CD4-positive, alpha-beta T cell treated with Interleukin-21 for 1 hour (primary cell): ENCODE results near the gene ANKLE1.
A peak's percentile ranks its signal among the peaks of the same experiment; 100 is the strongest.

Experiments used
- DNase-seq: peaks from one replicate; pipeline ENCODE4 v3.0.0-alpha.2; 2020

The ANKLE1 gene

DNA sequence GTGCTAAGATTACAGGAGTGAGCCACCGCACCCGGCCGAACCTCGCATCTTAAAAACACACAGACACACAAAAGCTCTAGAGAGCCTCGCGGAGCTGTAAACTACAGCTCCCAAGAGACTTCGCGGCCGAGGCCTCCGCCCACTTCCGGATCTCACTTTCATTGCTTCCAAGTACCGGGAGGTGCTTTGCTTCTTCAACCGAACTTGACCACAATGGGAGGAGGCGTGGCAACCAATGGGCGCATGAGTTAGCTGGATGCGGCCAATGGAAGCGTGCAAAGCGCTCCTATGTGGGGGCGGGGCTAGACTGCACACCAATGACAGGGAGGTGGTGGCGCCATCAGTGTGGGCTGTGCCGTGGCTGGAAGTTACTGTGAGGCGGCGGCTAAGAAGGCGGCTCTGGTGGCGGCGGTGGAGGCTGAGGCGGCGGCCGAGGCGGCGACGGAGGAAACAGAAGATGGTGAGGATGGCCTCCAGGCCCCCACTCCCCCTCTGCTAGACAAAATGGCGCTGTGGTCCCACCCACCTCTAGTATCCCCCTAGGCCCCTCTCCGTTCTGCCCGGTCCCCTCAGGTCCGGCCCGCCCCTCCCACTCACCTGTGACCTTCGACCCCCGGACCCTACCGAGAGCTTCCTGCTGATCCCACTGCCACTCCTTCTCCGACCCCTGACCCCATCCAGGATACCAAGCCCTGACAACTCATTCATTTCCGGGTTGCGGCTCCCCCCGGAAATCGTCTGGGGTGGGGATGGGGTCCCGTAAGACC is 27.7 kb downstream of the ANKLE1 start, which contains the start of gene DDA1:
Gene DDA1, plus strand, starts transcription at position 366 of the 767 bp plus-strand sequence. Its CDS starts 92 bp downstream, at position 458.
- peak; percentile 100 for DNase-seq

- DNase-seq = no peak
Observed at GRCh38 chr19:17309965-17310461, 28.3 kb downstream of the ANKLE1 start.

DNA sequence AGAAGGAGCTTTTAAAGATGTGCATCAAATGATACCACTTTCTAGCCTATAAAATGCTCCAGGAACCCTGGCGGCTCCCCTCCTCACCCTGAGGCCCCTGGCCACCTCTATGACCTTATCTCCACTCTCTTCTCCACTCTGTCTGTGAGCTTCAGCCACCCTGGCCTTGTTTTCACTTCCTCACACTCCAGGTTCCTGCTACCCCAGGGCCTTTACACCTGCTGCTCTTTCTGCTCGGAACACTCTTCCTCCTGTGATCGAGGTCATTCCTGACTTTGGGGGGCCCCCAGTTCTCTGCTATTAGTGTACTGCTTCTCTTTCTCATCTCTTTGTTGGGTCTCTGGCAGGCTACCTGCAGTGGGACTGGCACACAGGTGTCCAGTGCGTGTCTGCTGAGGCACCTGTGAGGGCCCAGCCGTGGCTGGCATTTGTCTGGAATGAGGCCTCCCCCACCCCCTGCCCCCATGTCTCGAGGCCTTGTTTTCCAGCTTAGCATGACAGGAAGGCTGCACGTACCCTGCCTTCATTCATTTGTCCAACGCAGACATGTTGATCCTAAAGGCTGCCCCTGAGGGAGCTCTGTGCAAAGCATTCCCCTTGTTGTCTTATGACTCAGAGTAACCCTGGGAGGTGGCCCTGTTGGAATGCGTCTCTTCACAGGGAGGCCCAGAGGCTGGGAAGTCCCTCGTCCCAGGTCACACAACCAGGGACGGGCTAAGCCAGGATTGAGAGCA is 29.9 kb downstream of the ANKLE1 start:
- no peak for DNase-seq

DNA sequence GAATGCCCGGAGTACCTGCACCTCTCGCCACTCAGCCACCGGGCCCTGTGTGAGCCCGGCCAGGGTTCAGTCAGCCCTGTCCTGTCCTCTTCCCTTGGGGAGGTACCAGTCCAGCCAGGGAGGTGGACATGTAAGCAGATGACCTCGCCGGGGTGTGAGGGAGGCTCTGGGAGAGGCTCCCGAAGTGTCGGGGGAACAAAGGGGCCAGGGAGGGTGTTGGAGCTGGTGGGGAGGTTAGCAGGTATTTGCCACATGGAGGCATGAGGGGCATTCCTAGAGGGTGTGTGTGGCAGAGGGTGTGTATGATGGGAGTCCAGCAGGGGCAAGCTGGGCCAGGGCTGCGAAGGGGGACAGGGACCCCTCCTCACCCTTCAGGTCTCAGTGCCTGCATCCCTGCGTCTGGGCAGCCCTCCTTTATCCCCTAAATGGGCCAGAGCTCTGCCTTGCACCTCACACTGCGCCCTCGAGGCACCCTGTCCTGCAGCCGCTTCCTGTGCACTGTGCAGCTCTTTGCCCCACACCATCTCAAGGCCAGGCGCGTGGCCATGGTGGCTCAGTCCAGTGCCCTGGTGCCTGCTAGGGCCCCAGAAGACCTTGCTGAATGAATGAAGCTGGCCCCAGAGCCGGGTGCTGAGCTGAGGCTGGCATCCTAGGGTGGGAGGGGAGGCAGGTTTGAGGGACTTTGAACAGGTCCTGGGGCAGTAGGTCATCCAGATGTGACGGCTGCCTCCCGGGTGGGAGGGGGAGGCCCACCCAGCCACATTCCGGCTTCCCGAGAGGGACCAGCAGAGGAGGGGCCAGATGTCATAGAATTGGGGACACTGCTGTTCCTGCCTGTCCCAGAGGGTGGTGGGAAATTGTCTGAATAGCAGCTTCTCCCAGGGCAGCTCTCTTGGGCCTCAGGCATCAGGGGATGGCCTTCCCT is 30.8 kb downstream of the ANKLE1 start:
- DNase-seq = no peak

DNA sequence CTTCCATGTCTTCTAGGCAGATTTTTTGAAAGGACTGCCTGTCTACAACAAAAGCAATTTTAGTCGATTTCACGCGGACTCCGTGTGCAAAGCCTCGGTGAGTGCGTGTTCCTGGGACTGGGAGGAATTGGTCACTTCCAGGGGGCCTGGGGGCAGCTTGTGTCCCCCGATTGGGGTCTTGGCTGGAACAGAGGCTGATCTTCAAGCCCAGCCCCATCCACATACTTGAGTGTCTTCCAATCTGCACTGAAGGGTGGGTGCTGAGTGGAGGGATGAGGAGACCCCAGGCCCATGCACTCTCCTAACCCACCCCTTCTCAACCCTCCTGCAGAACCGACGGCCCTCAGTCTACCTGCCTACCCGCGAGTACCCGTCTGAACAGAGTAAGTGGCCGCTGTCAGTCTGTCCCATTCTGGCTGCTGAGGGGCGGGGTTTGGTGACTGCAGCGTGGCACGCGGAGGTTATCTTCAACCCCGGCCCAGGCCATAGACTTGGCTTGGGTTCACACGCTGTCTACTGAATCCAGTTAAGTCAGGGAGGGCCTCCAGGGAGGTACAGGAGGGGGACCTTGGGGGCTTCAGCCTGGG is 32.4 kb downstream of the ANKLE1 start:
- no peak for DNase-seq

GRCh38 chr19:17318966-17319365 is 37.3 kb downstream of the ANKLE1 start:
- no peak for DNase-seq

GRCh38 chr19:17319473-17320238 is 38.0 kb downstream of the ANKLE1 start:
- no peak for DNase-seq

GRCh38 chr19:17320435-17320834 is 38.7 kb downstream of the ANKLE1 start:
- no peak for DNase-seq

DNA sequence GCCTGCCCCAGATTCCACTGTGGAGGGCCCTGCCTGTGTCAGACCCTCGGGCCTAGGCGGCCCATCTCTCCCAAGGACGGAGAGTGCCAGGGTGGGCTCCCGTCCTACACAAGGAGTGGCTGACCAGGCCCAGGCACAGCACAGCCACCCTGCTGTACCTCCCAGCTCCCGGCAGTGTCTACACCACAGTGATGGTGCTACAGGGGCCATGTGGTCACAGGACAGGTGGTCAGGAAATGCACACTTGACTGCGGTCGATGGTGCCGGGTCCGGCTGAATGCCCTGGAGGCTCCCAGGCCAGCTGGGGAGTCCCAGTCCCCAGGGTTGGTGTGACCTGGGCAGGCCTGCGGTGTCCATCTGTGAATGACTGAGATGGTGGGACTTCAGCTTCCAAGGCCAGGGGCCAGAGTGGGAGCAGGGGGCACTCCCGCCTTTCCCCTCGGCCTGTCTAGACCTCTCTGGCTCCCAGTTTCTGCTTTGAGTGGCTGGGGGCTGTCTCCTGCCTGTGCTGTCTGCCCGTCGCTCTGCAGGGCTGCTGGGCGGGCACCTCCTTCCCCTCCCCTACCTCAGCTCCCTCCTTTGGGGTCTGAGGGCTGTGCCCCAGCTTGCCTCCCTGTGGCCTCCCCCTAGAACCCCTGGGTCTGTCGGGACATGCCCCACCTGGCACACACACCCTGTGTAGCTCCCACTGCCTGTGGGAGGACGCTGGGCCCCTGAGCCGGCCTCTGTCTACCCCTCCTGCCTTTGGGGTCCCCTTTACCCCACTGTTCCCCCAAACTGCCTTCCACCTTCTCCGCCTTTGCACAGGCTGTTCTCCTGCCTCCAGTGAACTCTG is 40.2 kb downstream of the ANKLE1 start:
- no peak for DNase-seq

DNA sequence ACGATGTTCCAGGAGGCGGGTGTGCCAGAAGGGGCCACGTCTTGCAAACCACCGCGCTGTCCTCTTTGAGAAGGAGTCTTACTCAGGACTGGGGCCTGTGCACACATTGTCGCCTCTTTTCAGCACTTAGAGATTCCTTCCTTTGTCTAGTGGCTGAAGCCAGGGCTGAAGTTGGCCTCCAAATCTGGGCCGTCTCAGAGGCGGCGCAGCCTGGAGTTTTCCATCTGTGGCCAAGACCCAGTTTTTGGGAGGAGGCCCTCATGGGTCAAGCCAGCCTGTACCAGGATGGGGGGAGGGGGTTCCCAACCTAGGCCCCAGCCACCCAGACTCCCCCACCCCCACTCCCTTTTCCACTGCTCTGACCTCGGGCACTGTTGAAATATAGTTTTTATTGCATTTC is 41.2 kb downstream of the ANKLE1 start:
- DNase-seq = no peak

GRCh38 chr19:17323300-17323963 is 41.7 kb downstream of the ANKLE1 start:
- no peak for DNase-seq

DNA sequence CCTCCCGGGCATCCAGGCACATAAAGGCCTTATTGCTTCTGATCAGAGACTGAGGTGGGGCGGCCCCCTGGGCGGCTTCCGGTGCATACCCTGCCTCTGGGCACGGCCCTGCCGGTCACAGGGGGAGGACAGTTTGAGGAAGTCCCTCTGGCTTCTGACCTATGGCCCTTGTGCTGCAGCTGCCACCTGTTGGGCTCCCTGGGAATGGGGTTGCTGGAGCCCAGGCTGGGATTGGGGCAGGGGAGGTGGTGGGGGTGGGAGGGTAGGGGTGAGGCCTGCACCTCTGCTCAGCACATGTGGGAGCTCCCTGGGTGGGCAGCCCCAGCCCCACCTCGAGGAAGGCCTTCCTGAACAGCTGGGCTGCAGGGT is 42.2 kb downstream of the ANKLE1 start:
- peak; percentile 21 for DNase-seq

DNA sequence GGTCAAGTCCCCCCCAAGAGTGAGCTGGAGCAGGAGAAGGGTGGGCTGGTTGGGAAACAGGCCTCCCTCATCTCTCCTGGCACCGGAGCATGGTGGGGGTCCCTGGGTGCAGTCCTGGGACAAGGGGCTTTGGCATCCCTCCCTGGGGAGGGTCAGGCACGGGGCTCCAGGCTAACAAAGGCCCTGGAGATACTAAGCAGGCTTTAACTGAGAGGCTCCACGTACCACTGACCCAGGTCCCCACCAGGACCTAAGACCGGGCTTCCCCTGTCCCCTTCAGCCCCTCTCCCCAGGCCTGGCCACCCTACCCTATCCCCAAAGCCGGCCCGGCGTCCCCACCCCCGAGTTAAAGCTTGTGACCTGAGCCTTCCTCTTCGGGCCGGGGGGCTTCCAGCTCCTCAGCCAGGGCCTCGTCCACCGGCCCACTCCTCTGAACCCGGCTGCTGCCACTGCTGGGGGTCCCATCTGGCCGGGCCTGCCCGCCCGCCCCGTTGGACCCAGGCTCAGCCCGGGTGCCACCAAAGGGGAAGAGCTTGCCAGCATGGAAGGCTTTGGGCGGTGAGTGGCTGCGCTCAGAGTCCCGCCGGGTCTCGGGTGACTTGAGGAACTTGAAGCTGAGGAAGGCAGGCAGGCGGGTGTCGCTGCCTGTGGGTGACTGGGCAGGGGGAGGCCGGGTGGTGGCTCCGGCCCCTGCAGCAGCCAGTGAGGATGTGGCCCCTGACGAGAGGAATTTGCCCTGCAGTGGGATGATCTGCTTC is 42.8 kb downstream of the ANKLE1 start:
- DNase-seq = no peak

- DNase-seq = no peak
Observed at GRCh38 chr19:17325133-17325532, 43.4 kb downstream of the ANKLE1 start.

GRCh38 chr19:17325881-17326594 is 44.3 kb downstream of the ANKLE1 start:
- no peak for DNase-seq

GRCh38 chr19:17326595-17326966 is 44.9 kb downstream of the ANKLE1 start:
- DNase-seq = no peak

GRCh38 chr19:17327068-17327653 is 45.5 kb downstream of the ANKLE1 start:
- no peak for DNase-seq
